HepG2 (cell line): ENCODE data around the gene FANCG. TPM values are rescaled to one million over a fixed set of nuclear protein-coding genes. Genes with fewer than 3 reads are reported as not detected.
A peak's percentile ranks its signal among the peaks of the same experiment; 100 is the strongest.

Experiments used
- ATF7 ChIP-seq, 2 experiments: fragments of 450-650 bp in 1 of 2; sonication (generic) in 1 of 2; formaldehyde crosslinking in 1 of 2; IDR thresholded peaks; 2 replicates each; pipeline versions ENCODE4 v1.4.0 to v1.6.1; 2016 to 2020; ENCODE audit warnings: antibody characterized with exemption in 1 of 2, mild to moderate bottlenecking in 1 of 2, missing genetic modification reagents in 1 of 2
- ELF3 ChIP-seq: IDR thresholded peaks from 2 replicates; pipeline ENCODE4 v1.6.1; 2016; ENCODE audit warnings: missing genetic modification reagents, missing compliant biosample characterization
- ETV5 ChIP-seq: IDR thresholded peaks from 2 replicates; pipeline ENCODE4 v1.6.1; 2018; ENCODE audit warnings: missing biosample characterization, missing genetic modification reagents, inconsistent platforms, borderline replicate concordance
- HNF4A ChIP-seq: sonication (generic); formaldehyde crosslinking; IDR thresholded peaks from 2 replicates; pipeline ENCODE4 v1.4.0; 2020; ENCODE audit warnings: missing genetic modification reagents
- IRF2 ChIP-seq: IDR thresholded peaks from 2 replicates; pipeline ENCODE4 v1.6.1; 2018; ENCODE audit warnings: missing genetic modification reagents, missing compliant biosample characterization
- IRF9 ChIP-seq: sonication (generic); formaldehyde crosslinking; IDR thresholded peaks from 2 replicates; pipeline ENCODE4 v1.8.0; 2022; ENCODE audit warnings: missing genetic modification reagents, mild to moderate bottlenecking, borderline replicate concordance
- NBN ChIP-seq: fragments of 450-650 bp; conservative IDR thresholded peaks from 2 replicates; pipeline ENCODE4 v1.6.1; 2017
- NFYC ChIP-seq: IDR thresholded peaks from 2 replicates; pipeline ENCODE4 v1.6.1; 2016; ENCODE audit warnings: missing genetic modification reagents, missing compliant biosample characterization
- STAG1 ChIP-seq: sonication (generic); formaldehyde crosslinking; IDR thresholded peaks from 2 replicates; pipeline ENCODE4 v1.4.0; 2020; ENCODE audit warnings: missing genetic modification reagents
- ZBTB21 ChIP-seq: sonication (generic); formaldehyde crosslinking; IDR thresholded peaks from 2 replicates; pipeline ENCODE4 v1.4.0; 2020; ENCODE audit warnings: missing genetic modification reagents
- ZBTB34 ChIP-seq: sonication (generic); formaldehyde crosslinking; IDR thresholded peaks from 2 replicates; pipeline ENCODE4 v1.8.0; 2022; ENCODE audit warnings: mild to moderate bottlenecking, missing genetic modification reagents
- ZNF552 ChIP-seq: sonication (generic); formaldehyde crosslinking; IDR thresholded peaks from 2 replicates; pipeline ENCODE4 v1.9.0; 2022; ENCODE audit warnings: missing genetic modification reagents, mild to moderate bottlenecking, borderline replicate concordance
- ZNF607 ChIP-seq: sonication (generic); formaldehyde crosslinking; IDR thresholded peaks from 2 replicates; pipeline ENCODE4 v1.5.1; 2020; ENCODE audit warnings: missing genetic modification reagents, mild to moderate bottlenecking, borderline replicate concordance
- ZNF704 ChIP-seq: sonication (generic); formaldehyde crosslinking; IDR thresholded peaks from 2 replicates; pipeline ENCODE4 v1.8.1; 2023; ENCODE audit warnings: mild to moderate bottlenecking, inconsistent platforms, moderate library complexity, missing genetic modification reagents, borderline replicate concordance
- ZNF781 ChIP-seq: sonication (generic); formaldehyde crosslinking; IDR thresholded peaks from 2 replicates; pipeline ENCODE4 v1.5.1; 2020; ENCODE audit warnings: borderline replicate concordance, mild to moderate bottlenecking, missing genetic modification reagents; ENCODE audit errors: not compliant biosample characterization
- polyA plus RNA-seq, 8 experiments: library from polyadenylated mRNA; depleted of rRNA in 3 of 8; stranded (reverse) in 7 of 8; unstranded in 1 of 8; fragments of >200 nt; fragmentation: Illumina TruSeq in 4 of 8; extraction: Trizol in 4 of 8; gene quantifications; 2 replicates each; pipeline versions ENCODE4 v1.2.1 to v1.2.3, GENCODE V29; 2011 to 2016; ENCODE audit warnings: low read depth in 4 of 8, missing spikeins in 1 of 8, mixed read lengths in 1 of 8; ENCODE audit not compliant: insufficient read depth in 1 of 8
- total RNA-seq, 5 experiments: library from RNA; depleted of rRNA; stranded (reverse); fragments of >200 nt; fragmentation: Illumina TruSeq; extraction: Trizol; gene quantifications; 2 replicates each; pipeline ENCODE4 v1.2.3, GENCODE V29; 2016; ENCODE audit warnings: low read depth in 1 of 5
- TF ChIP-seq, protein P1 (sequence below): IDR thresholded peaks from 2 replicates; pipeline ENCODE4 v1.6.1; 2012; ENCODE audit warnings: low read depth, low read length, improper control_type of control experiment

FANCG gene
- total and polyA plus RNA-seq, 2 of the 13 experiments (the other 11 are each of a cell fraction or from before 2014, with no cell fraction given), result 14.4 to 45.1 TPM

GRCh38 chr9:35116898-35117551, 37.3 kb upstream of the FANCG start (continued):
- TF ChIP-seq ETV5 (CRISPR knock-in tag) (0 out of 2 replicates have a peak, but pooled peaks have one; percentile 14), NFYC (CRISPR knock-in tag) (0 out of 2 replicates have a peak, but pooled peaks have one; percentile 8), ZNF607 (CRISPR knock-in tag) (no peak), STAG1 (CRISPR knock-in tag) (peak; percentile 90), IRF2 (peak; percentile 63; the same call in 1 of the 2 replicates), ZNF704 (CRISPR knock-in tag) (no peak), ZNF781 (no peak), ZBTB34 (peak; percentile 65; the same call in 1 of the 2 replicates), HNF4A (CRISPR knock-in tag) (no peak), NBN (no peak), ZBTB21 (CRISPR knock-in tag) (no peak), ATF7 (IDR thresholded peaks at IDR 0.05) (no peak), ATF7 (CRISPR knock-in tag; IDR thresholded peaks at IDR 0.05) (no peak; the same call in 1 of the 2 replicates), IRF9 (CRISPR knock-in tag) (no peak), ZNF552 (CRISPR knock-in tag) (no peak), ELF3 (CRISPR knock-in tag) (peak; percentile 48; the same call in 1 of the 2 replicates)
- TF ChIP-seq, protein P1, sequence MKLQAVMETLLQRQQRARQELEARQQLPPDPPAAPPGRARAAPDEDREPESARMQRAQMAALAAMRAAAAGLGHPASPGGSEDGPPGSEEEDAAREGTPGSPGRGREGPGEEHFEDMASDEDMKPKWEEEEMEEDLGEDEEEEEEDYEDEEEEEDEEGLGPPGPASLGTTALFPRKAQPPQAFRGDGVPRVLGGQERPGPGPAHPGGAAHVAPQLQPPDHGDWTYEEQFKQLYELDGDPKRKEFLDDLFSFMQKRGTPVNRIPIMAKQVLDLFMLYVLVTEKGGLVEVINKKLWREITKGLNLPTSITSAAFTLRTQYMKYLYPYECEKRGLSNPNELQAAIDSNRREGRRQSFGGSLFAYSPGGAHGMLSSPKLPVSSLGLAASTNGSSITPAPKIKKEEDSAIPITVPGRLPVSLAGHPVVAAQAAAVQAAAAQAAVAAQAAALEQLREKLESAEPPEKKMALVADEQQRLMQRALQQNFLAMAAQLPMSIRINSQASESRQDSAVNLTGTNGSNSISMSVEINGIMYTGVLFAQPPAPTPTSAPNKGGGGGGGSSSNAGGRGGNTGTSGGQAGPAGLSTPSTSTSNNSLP, result no peak
